ENCODE data around the gene GALNT17.

DNA sequence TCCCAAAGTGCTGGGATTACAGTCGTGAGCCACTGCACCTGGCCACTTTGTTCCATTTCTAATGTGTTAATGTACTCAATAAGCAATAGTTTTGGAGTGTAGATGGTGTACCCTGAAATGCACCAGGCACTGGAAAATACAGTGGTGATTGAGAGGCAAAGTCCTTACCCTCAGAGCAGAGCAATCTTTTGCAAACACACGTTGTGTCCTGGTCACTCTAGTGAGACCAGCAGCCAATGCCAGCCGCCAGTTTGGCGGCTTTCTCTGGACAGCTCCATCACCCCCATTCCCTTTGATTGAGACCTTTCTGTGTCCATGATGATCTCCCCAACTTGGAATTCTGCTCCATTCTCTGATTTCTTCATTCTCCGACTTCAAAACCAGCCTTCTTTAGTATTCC is 231.3 kb downstream of the GALNT17 start:
- TF ChIP-seq SIN3A (IDR thresholded peaks at IDR 0.05; ENCODE audit: borderline replicate concordance, insufficient read depth, low read length) (no peak), TAF1 (IDR thresholded peaks at IDR 0.05; ENCODE audit: borderline replicate concordance, insufficient read depth, low read length) (no peak), POLR2AphosphoS5 (IDR thresholded peaks at IDR 0.05; ENCODE audit: low read depth, low read length) (no peak), FOXP2 (optimal IDR thresholded peaks at IDR 0.05; ENCODE audit: borderline replicate concordance, extremely low read depth, extremely low read length, insufficient read depth) (no peak)
- TF ChIP-seq, protein P1, sequence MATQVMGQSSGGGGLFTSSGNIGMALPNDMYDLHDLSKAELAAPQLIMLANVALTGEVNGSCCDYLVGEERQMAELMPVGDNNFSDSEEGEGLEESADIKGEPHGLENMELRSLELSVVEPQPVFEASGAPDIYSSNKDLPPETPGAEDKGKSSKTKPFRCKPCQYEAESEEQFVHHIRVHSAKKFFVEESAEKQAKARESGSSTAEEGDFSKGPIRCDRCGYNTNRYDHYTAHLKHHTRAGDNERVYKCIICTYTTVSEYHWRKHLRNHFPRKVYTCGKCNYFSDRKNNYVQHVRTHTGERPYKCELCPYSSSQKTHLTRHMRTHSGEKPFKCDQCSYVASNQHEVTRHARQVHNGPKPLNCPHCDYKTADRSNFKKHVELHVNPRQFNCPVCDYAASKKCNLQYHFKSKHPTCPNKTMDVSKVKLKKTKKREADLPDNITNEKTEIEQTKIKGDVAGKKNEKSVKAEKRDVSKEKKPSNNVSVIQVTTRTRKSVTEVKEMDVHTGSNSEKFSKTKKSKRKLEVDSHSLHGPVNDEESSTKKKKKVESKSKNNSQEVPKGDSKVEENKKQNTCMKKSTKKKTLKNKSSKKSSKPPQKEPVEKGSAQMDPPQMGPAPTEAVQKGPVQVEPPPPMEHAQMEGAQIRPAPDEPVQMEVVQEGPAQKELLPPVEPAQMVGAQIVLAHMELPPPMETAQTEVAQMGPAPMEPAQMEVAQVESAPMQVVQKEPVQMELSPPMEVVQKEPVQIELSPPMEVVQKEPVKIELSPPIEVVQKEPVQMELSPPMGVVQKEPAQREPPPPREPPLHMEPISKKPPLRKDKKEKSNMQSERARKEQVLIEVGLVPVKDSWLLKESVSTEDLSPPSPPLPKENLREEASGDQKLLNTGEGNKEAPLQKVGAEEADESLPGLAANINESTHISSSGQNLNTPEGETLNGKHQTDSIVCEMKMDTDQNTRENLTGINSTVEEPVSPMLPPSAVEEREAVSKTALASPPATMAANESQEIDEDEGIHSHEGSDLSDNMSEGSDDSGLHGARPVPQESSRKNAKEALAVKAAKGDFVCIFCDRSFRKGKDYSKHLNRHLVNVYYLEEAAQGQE (IDR thresholded peaks at IDR 0.05; ENCODE audit: insufficient read depth in 1 of 2, low read depth in 2 of 2, low read length in 2 of 2), result no peak
